Heart left ventricle (tissue), 16 donors: ENCODE data around the gene SH3PXD2A. TPM values are rescaled to one million over a fixed set of nuclear protein-coding genes. Genes with fewer than 3 reads are reported as not detected.

ENCODE experiments used
- ATAC-seq, 4 donors: fragments of 200-7000 bp; cut with Tn5 transposase; one replicate each; pipeline ENCODE4 v1.9.1; 2020 to 2022; ENCODE audit warnings: moderate library complexity in 4 of 4, mild to moderate bottlenecking in 3 of 4, moderate number of reproducible peaks in 1 of 4
- DNase-seq, 5 donors: peaks; one replicate each; pipeline ENCODE4 v3.0.0-alpha.2; 2020
- H3K27ac ChIP-seq, 12 donors: fragments of 200-600 bp; sonication (generic) in 4 of 12; one replicate each; pipeline versions ENCODE4 v1.5.0 to v1.8.0; 2016 to 2022; ENCODE audit warnings: mild to moderate bottlenecking in 2 of 12
- H3K27me3 ChIP-seq, 9 donors: fragments of 200-600 bp; sonication (generic) in 2 of 9; one replicate each; pipeline versions ENCODE4 v1.5.1 to v1.8.0; 2016 to 2022; ENCODE audit warnings: mild to moderate bottlenecking in 3 of 9
- H3K36me3 ChIP-seq, 9 donors: fragments of 200-600 bp; sonication (generic) in 2 of 9; one replicate each; pipeline versions ENCODE4 v1.5.0 to v1.8.0; 2018 to 2022; ENCODE audit warnings: mild to moderate bottlenecking in 2 of 9
- H3K4me1 ChIP-seq, 12 donors: fragments of 200-600 bp; sonication (generic) in 4 of 12; one replicate each; pipeline versions ENCODE4 v1.5.0 to v1.8.0; 2016 to 2022; ENCODE audit warnings: mild to moderate bottlenecking in 3 of 12
- H3K4me3 ChIP-seq, 12 donors: fragments of 200-600 bp; sonication (generic) in 4 of 12; one replicate each; pipeline versions ENCODE4 v1.5.0 to v1.8.0; 2017 to 2022; ENCODE audit warnings: mild to moderate bottlenecking in 9 of 12, moderate library complexity in 4 of 12
- H3K9me3 ChIP-seq, 12 donors: fragments of 200-600 bp; sonication (generic) in 4 of 12; one replicate each; pipeline versions ENCODE4 v1.5.0 to v1.8.0; 2016 to 2022; ENCODE audit warnings: mild to moderate bottlenecking in 1 of 12
- POLR2A ChIP-seq, 2 donors: fragments of 450-650 bp; IDR thresholded peaks; one replicate each; pipeline ENCODE4 v1.6.1; 2017; ENCODE audit warnings: antibody characterized with exemption in 2 of 2, mild to moderate bottlenecking in 2 of 2, moderate library complexity in 2 of 2
- WGBS, 4 donors: extraction: QIAGEN DNeasy Blood & Tissue Kit in 2 of 4; methylation state at CpG; one replicate each; pipeline versions ENCODE4 v1.1.5 to v1.1.7; 2013 to 2018; 5-methylcytosine and 5-hydroxymethylcytosine counted together
- intact Hi-C, 10 donors: fragments of 100-400 bp; cut with DNase I; formaldehyde crosslinking; loops; one replicate each; pipeline versions ENCODE4 v1.11.1 to v1.14.2; 2022
- polyA plus RNA-seq, 2 donors: library from polyadenylated mRNA; stranded (reverse); fragments of 200-250 nt; gene quantifications; one replicate each; pipeline ENCODE4 v1.2.3, GENCODE V29; 2013
- total RNA-seq, 9 donors: library from RNA; depleted of rRNA in 2 of 9; stranded (reverse); fragments of >200 nt in 2 of 9; fragmentation: NEBNext Ultra II Directional in 3 of 9; extraction: Animal tissue kit (Norgen Biotek cat#: 25700) in 3 of 9; gene quantifications; one replicate each; pipeline versions ENCODE4 v1.1.0 to v1.2.4, GENCODE V29; 2016 to 2023
- TF ChIP-seq, protein P1 (sequence below), 12 donors: fragments of 200-600 bp; sonication (generic) in 4 of 12; IDR thresholded peaks; one replicate each; pipeline versions ENCODE4 v1.5.0 to v1.8.0; 2018 to 2022; ENCODE audit warnings: antibody characterized with exemption in 12 of 12, mild to moderate bottlenecking in 5 of 12
- donor health status: ischemic (EF 13 %, LVEDD 7.1; RV severe dilation, severe dysfunction).
- donor health status: healthy with polysubstance abuse.
- donor health status: DM: no; HTN: yes; CAD: no.
- donor health status: DM: no; HTN: no; CAD: no.
- donor health status: ischemic (EF 25% LVEDD 6.9; RV normal size, moderate dysfunction).
- donor health status: ischemic (EF 25% LVEDD 5.7; RV mildly dilated, moderate dysfunction).
- donor health status: healthy.
- donor health status: DM: yes; HTN: yes; CAD: no.
- donor health status: ischemic (EF 35%, LVEDD 5.7; RV mildly dilated, moderate dysfunction).
- donor health status: nonischemic (EF 11% LVEDD 7.7; RV severe dilation, severe dysfunction).
- donor health status: DM: yes; HTN: yes; CAD: no.
- donor health status: PGD.
- donor health status: ischemic (EF 29% LVEDD 5.4; RV normal size, mild dysfunction).
- donor health status: nonischemic (EF 23%, LVEDD 6.1; RV moderate dilation, normal function).

Gene SH3PXD2A
- total and polyA plus RNA-seq, 11 donors, result 11.8 to 43.4 (median 31.1) TPM

DNA sequence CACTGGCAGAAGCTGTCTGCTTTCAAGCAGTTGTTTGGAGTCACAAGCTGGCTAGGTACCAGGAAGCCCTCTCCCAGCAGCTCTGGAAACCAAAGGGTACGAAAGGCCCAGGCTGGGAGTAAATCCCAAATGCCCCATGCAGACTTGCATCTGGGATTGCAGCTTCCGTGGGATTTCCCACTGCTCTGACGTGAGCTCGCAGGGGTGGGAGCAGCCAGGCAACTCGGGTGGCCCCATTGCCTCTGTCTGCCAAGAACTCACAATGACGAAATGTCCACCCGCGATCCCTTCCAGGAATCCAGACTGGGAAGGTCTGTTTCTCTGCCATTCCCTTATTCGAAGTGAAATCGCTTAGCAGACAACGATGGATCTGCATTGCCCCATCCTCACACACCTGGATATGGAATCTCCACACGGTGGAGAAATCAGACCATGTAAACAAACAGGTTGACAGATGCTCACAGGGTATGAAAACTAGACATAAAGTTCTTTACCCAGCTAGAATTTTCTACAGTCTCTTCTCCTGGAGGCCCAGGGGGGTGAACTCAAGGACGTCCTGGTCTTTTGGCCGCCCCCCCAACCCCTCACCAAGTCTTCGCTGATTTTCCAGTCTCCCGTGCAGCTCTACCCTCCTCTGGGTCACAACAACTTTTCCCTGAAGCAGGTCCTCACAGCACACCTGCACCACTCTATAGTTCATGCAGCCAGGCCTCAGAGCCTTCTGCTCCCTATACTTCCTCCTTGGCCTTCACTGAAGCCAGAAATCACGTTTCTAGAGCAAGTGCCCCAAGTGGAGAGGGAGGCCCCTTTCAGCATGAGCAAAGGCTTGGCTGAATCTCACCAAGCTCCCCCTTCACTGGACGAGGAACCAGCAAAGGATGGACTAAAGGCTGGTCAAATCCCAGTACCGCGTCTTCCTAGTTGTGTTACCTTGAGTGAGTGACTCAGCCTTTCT is 20.0 kb downstream of the SH3PXD2A start:
- no peak overlapping the region for H3K4me3 ChIP-seq
- H3K27ac ChIP-seq, result peak overlapping the region in 11 of 12 donors; percentile 50 to 85 (median 65)
- peaks cover 9 to 76% (median 57%) of the 10 kb centered on the region in 12 donors for H3K4me1 ChIP-seq
- intact Hi-C loops, result no loop called here
- no peaks in the 10 kb centered on the region for H3K27me3 ChIP-seq
- 40 to 52% (median 46%) methylated on average over 18 to 20 of the region's 20 CpGs for WGBS, 4 donors
- no peak for TF ChIP-seq POLR2A (IDR thresholded peaks at IDR 0.05)
- TF ChIP-seq, protein P1, sequence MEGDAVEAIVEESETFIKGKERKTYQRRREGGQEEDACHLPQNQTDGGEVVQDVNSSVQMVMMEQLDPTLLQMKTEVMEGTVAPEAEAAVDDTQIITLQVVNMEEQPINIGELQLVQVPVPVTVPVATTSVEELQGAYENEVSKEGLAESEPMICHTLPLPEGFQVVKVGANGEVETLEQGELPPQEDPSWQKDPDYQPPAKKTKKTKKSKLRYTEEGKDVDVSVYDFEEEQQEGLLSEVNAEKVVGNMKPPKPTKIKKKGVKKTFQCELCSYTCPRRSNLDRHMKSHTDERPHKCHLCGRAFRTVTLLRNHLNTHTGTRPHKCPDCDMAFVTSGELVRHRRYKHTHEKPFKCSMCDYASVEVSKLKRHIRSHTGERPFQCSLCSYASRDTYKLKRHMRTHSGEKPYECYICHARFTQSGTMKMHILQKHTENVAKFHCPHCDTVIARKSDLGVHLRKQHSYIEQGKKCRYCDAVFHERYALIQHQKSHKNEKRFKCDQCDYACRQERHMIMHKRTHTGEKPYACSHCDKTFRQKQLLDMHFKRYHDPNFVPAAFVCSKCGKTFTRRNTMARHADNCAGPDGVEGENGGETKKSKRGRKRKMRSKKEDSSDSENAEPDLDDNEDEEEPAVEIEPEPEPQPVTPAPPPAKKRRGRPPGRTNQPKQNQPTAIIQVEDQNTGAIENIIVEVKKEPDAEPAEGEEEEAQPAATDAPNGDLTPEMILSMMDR (IDR thresholded peaks at IDR 0.05), result no peak
- peak; percentile 53 to 71 (median 68) for ATAC-seq
- H3K9me3 ChIP-seq, result peaks cover 0 to 6% (median 0%) of the 10 kb centered on the region in 12 donors
- DNase-seq, result peak; percentile 78 to 87 (median 82)
- no peaks in the 10 kb centered on the region for H3K36me3 ChIP-seq

DNA sequence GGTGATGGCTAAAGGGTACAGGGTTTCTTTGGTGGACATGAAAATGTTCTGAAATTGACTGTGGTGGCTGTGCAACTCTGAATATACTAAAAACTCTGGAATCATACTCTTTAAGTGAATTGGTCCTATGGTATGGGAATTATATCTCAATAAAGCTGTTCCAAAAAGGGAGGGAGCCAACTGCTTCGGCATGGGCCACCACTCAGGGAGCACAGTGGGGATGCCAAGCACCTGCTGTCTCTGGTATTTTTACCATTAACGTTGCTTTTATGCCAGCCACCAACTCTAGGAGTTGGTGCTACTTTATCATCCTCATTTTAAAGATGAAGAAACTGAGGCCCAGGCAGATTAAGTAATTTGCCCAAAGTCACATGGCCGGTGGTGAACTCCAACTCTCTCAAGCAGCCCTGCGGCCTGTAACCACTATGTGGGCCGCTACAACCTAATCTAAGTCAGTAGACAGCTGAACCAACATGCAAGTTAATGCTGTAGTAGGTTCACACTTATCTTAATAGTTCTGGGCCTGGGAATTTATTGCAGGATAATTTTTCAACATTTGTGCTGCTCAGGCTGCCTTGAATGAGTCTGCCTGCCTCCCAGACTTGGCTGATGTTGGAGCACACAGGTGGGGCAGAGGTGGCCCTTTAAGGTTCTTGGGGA is 20.8 kb downstream of the SH3PXD2A start:
- ATAC-seq, result peak in 3 of 4 donors; percentile 3 to 43 (median 25)

DNA sequence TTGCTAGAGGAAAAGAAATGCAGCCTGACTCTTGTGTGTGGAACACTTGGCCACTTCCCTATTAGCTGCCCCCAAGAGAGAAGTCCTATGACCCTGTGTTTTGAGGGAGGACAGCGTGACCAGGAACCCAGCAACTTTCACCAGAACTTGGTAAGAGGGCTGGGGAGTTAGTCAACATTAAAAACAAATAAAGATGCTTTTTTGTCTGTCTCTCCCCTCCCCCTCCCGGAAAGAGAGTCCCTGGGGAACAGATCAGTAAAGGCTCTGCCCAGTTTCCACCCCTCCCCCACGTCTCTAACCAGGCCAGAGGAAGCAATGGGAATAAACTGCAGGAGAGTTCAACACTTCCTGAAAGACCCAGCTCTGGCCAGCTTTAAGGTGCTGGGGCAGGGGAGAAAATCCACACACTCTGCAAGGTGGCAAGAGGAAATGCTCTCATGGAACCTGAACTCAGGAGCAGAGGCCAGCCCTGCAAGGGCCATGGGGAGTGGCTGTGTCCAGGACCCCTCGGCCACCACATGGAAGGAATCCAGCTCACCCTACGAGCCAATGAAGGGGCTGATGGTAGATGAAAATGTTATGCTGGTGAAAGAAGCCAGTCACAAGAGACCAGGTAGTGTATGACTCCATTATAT is 21.5 kb downstream of the SH3PXD2A start:
- Histone ChIP-seq H3K9me3 (peaks cover 0 to 6% (median 0%) of the 10 kb centered on the region in 12 donors), H3K27me3 (no peaks in the 10 kb centered on the region), H3K4me3 (no peak overlapping the region), H3K4me1 (peaks cover 9 to 69% (median 50%) of the 10 kb centered on the region in 12 donors), H3K36me3 (peaks cover 0 to 2% (median 0%) of the 10 kb centered on the region in 9 donors), H3K27ac (peak overlapping the region in 11 of 12 donors; percentile 50 to 85 (median 65))
- DNase-seq (peak; percentile 75 to 89 (median 84)), ATAC-seq (peak; percentile 46 to 71 (median 63))
- 42 to 53% (median 45%) methylated on average over 5 of the region's 5 CpGs for WGBS, 4 donors
- intact Hi-C loops, result no loop called here
- TF ChIP-seq, protein P1 (IDR thresholded peaks at IDR 0.05), result no peak
- no peak for TF ChIP-seq POLR2A (IDR thresholded peaks at IDR 0.05)

More for the DNA sequence above, 20.8 kb downstream of the SH3PXD2A start:
- Histone ChIP-seq H3K27ac (peak overlapping the region in 11 of 12 donors; percentile 50 to 85 (median 65)), H3K9me3 (peaks cover 0 to 6% (median 0%) of the 10 kb centered on the region in 12 donors), H3K4me3 (no peak overlapping the region), H3K27me3 (no peaks in the 10 kb centered on the region), H3K4me1 (peaks cover 9 to 75% (median 54%) of the 10 kb centered on the region in 12 donors), H3K36me3 (no peaks in the 10 kb centered on the region)
- no peak for DNase-seq
- 48 to 59% (median 50%) methylated on average over 5 of the region's 5 CpGs for WGBS, 4 donors
- no peak for TF ChIP-seq POLR2A (IDR thresholded peaks at IDR 0.05)
- TF ChIP-seq, protein P1 (IDR thresholded peaks at IDR 0.05), result no peak
- intact Hi-C loops, result no loop called here
